ENCODE measurements around the gene MXD4. TPM values are rescaled to one million over a fixed set of nuclear protein-coding genes. Genes with fewer than 3 reads are reported as not detected.

MXD4 gene
- total and polyA plus RNA-seq, 2 experiments from 2014 or later, result 6.9 to 19.9 TPM

- H3K4me1 ChIP-seq (ENCODE audit: insufficient read depth), result no peaks in the 10 kb centered on the region
- H3K27ac ChIP-seq (ENCODE audit: low read depth), result no peak overlapping the region
- TF ChIP-seq JUNB (IDR thresholded peaks at IDR 0.05; ENCODE audit: unreplicated experiment), result no peak
- TF ChIP-seq, protein P1, sequence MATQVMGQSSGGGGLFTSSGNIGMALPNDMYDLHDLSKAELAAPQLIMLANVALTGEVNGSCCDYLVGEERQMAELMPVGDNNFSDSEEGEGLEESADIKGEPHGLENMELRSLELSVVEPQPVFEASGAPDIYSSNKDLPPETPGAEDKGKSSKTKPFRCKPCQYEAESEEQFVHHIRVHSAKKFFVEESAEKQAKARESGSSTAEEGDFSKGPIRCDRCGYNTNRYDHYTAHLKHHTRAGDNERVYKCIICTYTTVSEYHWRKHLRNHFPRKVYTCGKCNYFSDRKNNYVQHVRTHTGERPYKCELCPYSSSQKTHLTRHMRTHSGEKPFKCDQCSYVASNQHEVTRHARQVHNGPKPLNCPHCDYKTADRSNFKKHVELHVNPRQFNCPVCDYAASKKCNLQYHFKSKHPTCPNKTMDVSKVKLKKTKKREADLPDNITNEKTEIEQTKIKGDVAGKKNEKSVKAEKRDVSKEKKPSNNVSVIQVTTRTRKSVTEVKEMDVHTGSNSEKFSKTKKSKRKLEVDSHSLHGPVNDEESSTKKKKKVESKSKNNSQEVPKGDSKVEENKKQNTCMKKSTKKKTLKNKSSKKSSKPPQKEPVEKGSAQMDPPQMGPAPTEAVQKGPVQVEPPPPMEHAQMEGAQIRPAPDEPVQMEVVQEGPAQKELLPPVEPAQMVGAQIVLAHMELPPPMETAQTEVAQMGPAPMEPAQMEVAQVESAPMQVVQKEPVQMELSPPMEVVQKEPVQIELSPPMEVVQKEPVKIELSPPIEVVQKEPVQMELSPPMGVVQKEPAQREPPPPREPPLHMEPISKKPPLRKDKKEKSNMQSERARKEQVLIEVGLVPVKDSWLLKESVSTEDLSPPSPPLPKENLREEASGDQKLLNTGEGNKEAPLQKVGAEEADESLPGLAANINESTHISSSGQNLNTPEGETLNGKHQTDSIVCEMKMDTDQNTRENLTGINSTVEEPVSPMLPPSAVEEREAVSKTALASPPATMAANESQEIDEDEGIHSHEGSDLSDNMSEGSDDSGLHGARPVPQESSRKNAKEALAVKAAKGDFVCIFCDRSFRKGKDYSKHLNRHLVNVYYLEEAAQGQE (IDR thresholded peaks at IDR 0.05; ENCODE audit: unreplicated experiment), result no peak
- no peak for TF ChIP-seq ZNF331 (CRISPR knock-in tag; IDR thresholded peaks at IDR 0.05; ENCODE audit: low read depth)
- TF ChIP-seq POLR2AphosphoS5 (IDR thresholded peaks at IDR 0.05; ENCODE audit: low read depth), result no peak
- TF ChIP-seq NANOG (IDR thresholded peaks at IDR 0.05; ENCODE audit: borderline replicate concordance), result no peak
- no peak for TF ChIP-seq EZH2phosphoT487 (IDR thresholded peaks at IDR 0.05; ENCODE audit: unreplicated experiment)
- no peak for TF ChIP-seq STAT1 (IDR thresholded peaks at IDR 0.05; ENCODE audit: unreplicated experiment)
- TF ChIP-seq CREB1 (CRISPR knock-in tag; IDR thresholded peaks at IDR 0.05; ENCODE audit: low read depth), result no peak
- TF ChIP-seq, protein P2, sequence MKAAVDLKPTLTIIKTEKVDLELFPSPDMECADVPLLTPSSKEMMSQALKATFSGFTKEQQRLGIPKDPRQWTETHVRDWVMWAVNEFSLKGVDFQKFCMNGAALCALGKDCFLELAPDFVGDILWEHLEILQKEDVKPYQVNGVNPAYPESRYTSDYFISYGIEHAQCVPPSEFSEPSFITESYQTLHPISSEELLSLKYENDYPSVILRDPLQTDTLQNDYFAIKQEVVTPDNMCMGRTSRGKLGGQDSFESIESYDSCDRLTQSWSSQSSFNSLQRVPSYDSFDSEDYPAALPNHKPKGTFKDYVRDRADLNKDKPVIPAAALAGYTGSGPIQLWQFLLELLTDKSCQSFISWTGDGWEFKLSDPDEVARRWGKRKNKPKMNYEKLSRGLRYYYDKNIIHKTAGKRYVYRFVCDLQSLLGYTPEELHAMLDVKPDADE (IDR thresholded peaks at IDR 0.05), result no peak
- no peak for TF ChIP-seq ZNF114 (CRISPR knock-in tag; IDR thresholded peaks at IDR 0.05)
- H3K36me3 ChIP-seq (ENCODE audit: insufficient read depth), result no peaks in the 10 kb centered on the region
- Mint-ChIP-seq H3K27me3 (ENCODE audit: insufficient read depth, low read depth, poor library complexity) (peaks cover 7% of the 10 kb centered on the region), H3K27ac (no peak overlapping the region), H3K36me3 (ENCODE audit: low read depth) (no peaks in the 10 kb centered on the region), H3K9me3 (no peaks in the 10 kb centered on the region), H3K4me1 (peaks cover 13% of the 10 kb centered on the region), H3K4me3 (peak overlapping the region; percentile 65; the same call in 2 of the 3 replicates)
- H3F3A ChIP-seq (replicated peaks; ENCODE audit: low read depth), result no peaks in the 10 kb centered on the region
- no peak overlapping the region for H2AFZ ChIP-seq
- H3K4me2 ChIP-seq, result peak overlapping the region; percentile 87
- peak overlapping the region; percentile 77 for H3K4me3 ChIP-seq
- 0 out of 2 replicates have a peak, but pooled peaks cover 4% of the 10 kb centered on the region for H3K27me3 ChIP-seq (ENCODE audit: insufficient read depth)
- no peaks in the 10 kb centered on the region for H3K79me2 ChIP-seq (replicated peaks; ENCODE audit: insufficient read depth)
- H3K9me2 ChIP-seq (ENCODE audit: insufficient read depth), result no peaks in the 10 kb centered on the region
- ATAC-seq (no peak), DNase-seq (ENCODE audit: low spot score) (no peak)
- H4K20me1 ChIP-seq (replicated peaks; ENCODE audit: insufficient read depth), result no peaks in the 10 kb centered on the region
These were observed 1.4 kb downstream of the MXD4 start for GRCh38 chr4:2260344-2261109.
